PFSK-1 (cell line): ENCODE measurements around the gene STPG4.

Experiments used
- FOXP2 ChIP-seq: optimal IDR thresholded peaks from 2 replicates; pipeline ENCODE3; 2011; ENCODE audit warnings: borderline replicate concordance, control low read depth, inconsistent platforms; ENCODE audit not compliant: insufficient read depth; ENCODE audit errors: extremely low read length, extremely low read depth
- POLR2AphosphoS5 ChIP-seq: IDR thresholded peaks from 2 replicates; pipeline ENCODE4 v1.6.1; 2012; ENCODE audit warnings: low read depth, mild to moderate bottlenecking, control low read depth, low read length, moderate library complexity
- REST ChIP-seq, 2 experiments: IDR thresholded peaks; 2 replicates each; pipeline versions ENCODE4 v1.6.1 to v1.8.0; 2011 to 2012; ENCODE audit warnings: low read depth in 2 of 2, low read length in 2 of 2, control low read depth in 1 of 2, inconsistent platforms in 1 of 2, mild to moderate bottlenecking in 1 of 2, moderate library complexity in 1 of 2; ENCODE audit not compliant: insufficient read depth in 1 of 2
- SIN3A ChIP-seq: IDR thresholded peaks from 2 replicates; pipeline ENCODE4 v1.6.1; 2012; ENCODE audit warnings: mild to moderate bottlenecking, low read length, moderate library complexity, borderline replicate concordance; ENCODE audit not compliant: insufficient read depth
- TAF1 ChIP-seq: IDR thresholded peaks from 2 replicates; pipeline ENCODE4 v1.6.1; 2012; ENCODE audit warnings: low read length, control low read depth, borderline replicate concordance; ENCODE audit not compliant: insufficient read depth

Gene STPG4

GRCh38 chr2:47067788-47068407 lies 87.2 kb downstream of the STPG4 start:
- no peak for TF ChIP-seq FOXP2
- TF ChIP-seq TAF1: no peak
- TF ChIP-seq POLR2AphosphoS5: no peak
- TF ChIP-seq REST (IDR thresholded peaks at IDR 0.05; ENCODE audit: insufficient read depth in 1 of 2, low read depth in 2 of 2, low read length in 2 of 2): no peak
- TF ChIP-seq SIN3A: no peak

GRCh38 chr2:47065771-47066380 lies 89.2 kb downstream of the STPG4 start:
- TF ChIP-seq TAF1 (no peak), REST (IDR thresholded peaks at IDR 0.05; ENCODE audit: insufficient read depth in 1 of 2, low read depth in 2 of 2, low read length in 2 of 2) (no peak), POLR2AphosphoS5 (no peak), FOXP2 (no peak), SIN3A (no peak)

- no peak for TF ChIP-seq SIN3A
- TF ChIP-seq FOXP2: no peak
- no peak for TF ChIP-seq REST (IDR thresholded peaks at IDR 0.05; ENCODE audit: insufficient read depth in 1 of 2, low read depth in 2 of 2, low read length in 2 of 2)
- no peak for TF ChIP-seq TAF1
- no peak for TF ChIP-seq POLR2AphosphoS5
Observed at GRCh38 chr2:47065343-47065742, 89.8 kb downstream of the STPG4 start.

- TF ChIP-seq FOXP2 (no peak), TAF1 (no peak), SIN3A (no peak), POLR2AphosphoS5 (no peak), REST (IDR thresholded peaks at IDR 0.05; ENCODE audit: insufficient read depth in 1 of 2, low read depth in 2 of 2, low read length in 2 of 2) (no peak)
Observed at GRCh38 chr2:47064106-47064505, 91.0 kb downstream of the STPG4 start.
